Adipocyte (in vitro differentiated cells): ENCODE measurements around the gene THRAP3.
"Not testable (repeated sequence)": the region's sequence is repeated elsewhere in the genome, so short reads cannot be mapped to it uniquely, and the experiment has no call there.

Source experiments
- DNase-seq: peaks from one replicate; pipeline ENCODE4 v3.0.0-alpha.2; 2015; ENCODE audit warnings: low read depth
- H3K27me3 ChIP-seq: replicated peaks from 2 replicates; pipeline ENCODE4 v1.7.0; 2013; ENCODE audit warnings: mild to moderate bottlenecking, low read length, moderate library complexity; ENCODE audit not compliant: control insufficient read depth, insufficient read depth
- H3K36me3 ChIP-seq: 2 replicates; pipeline ENCODE4 v1.7.0; 2013; ENCODE audit warnings: low read length, mild to moderate bottlenecking, moderate library complexity; ENCODE audit not compliant: control insufficient read depth, insufficient read depth, severe bottlenecking
- H3K4me1 ChIP-seq: 2 replicates; pipeline ENCODE4 v1.7.0; 2013; ENCODE audit warnings: mild to moderate bottlenecking, low read length, moderate library complexity; ENCODE audit not compliant: control insufficient read depth, insufficient read depth
- H3K4me3 ChIP-seq: 2 replicates; pipeline ENCODE4 v1.7.0; 2013; ENCODE audit warnings: mild to moderate bottlenecking, low read length, moderate library complexity
- H3K9ac ChIP-seq: 2 replicates; pipeline ENCODE4 v1.7.0; 2013; ENCODE audit warnings: mild to moderate bottlenecking, low read length, moderate library complexity
- H3K9me3 ChIP-seq: 2 replicates; pipeline ENCODE4 v1.7.0; 2013; ENCODE audit warnings: mild to moderate bottlenecking, low read length, moderate library complexity; ENCODE audit not compliant: control insufficient read depth

THRAP3 gene

GRCh38 chr1:36231191-36231590 lies 6.9 kb downstream of the THRAP3 start:
- Histone ChIP-seq H3K4me3 (peak overlapping the region; percentile 27), H3K4me1 (peaks cover 25% of the 10 kb centered on the region), H3K36me3 (peaks cover 70% of the 10 kb centered on the region), H3K9me3 (no peaks in the 10 kb centered on the region), H3K27me3 (no peaks in the 10 kb centered on the region), H3K9ac (peak overlapping the region; percentile 57)
- DNase-seq = peak; percentile 62

GRCh38 chr1:36232212-36233095 lies 8.2 kb downstream of the THRAP3 start:
- peaks cover 69% of the 10 kb centered on the region for H3K36me3 ChIP-seq
- DNase-seq = no peak
- H3K4me1 ChIP-seq = peaks cover 16% of the 10 kb centered on the region
- no peaks in the 10 kb centered on the region for H3K27me3 ChIP-seq
- H3K9ac ChIP-seq = no peak overlapping the region
- no peaks in the 10 kb centered on the region for H3K9me3 ChIP-seq
- no peak overlapping the region for H3K4me3 ChIP-seq

- DNase-seq = no peak
- Histone ChIP-seq H3K9ac (no peak overlapping the region), H3K27me3 (no peaks in the 10 kb centered on the region), H3K4me1 (peaks cover 25% of the 10 kb centered on the region), H3K9me3 (no peaks in the 10 kb centered on the region), H3K4me3 (no peak overlapping the region), H3K36me3 (peaks cover 49% of the 10 kb centered on the region)
These were observed 12.1 kb downstream of the THRAP3 start for GRCh38 chr1:36236302-36236701.

- peaks cover 41% of the 10 kb centered on the region for H3K36me3 ChIP-seq
- no peak overlapping the region for H3K9ac ChIP-seq
- no peak overlapping the region for H3K4me3 ChIP-seq
- peak; percentile 31 for DNase-seq
- no peaks in the 10 kb centered on the region for H3K9me3 ChIP-seq
- H3K4me1 ChIP-seq = peaks cover 19% of the 10 kb centered on the region
- no peaks in the 10 kb centered on the region for H3K27me3 ChIP-seq
These were observed 14.2 kb downstream of the THRAP3 start for GRCh38 chr1:36238433-36238832.

- peak overlapping the region; percentile 1 for H3K9ac ChIP-seq
- no peak overlapping the region for H3K4me3 ChIP-seq
- no peaks in the 10 kb centered on the region for H3K27me3 ChIP-seq
- peaks cover 27% of the 10 kb centered on the region for H3K36me3 ChIP-seq
- peaks cover 29% of the 10 kb centered on the region for H3K4me1 ChIP-seq
- DNase-seq = peak; percentile 21
- no peaks in the 10 kb centered on the region for H3K9me3 ChIP-seq
These were observed 15.8 kb downstream of the THRAP3 start for GRCh38 chr1:36239941-36240637.

- no peaks in the 10 kb centered on the region for H3K27me3 ChIP-seq
- no peaks in the 10 kb centered on the region for H3K9me3 ChIP-seq
- no peak overlapping the region for H3K4me3 ChIP-seq
- peaks cover 59% of the 10 kb centered on the region for H3K4me1 ChIP-seq
- no peaks in the 10 kb centered on the region for H3K36me3 ChIP-seq
- DNase-seq = no peak
- H3K9ac ChIP-seq = peak overlapping the region; percentile 52
These were observed 23.3 kb downstream of the THRAP3 start for GRCh38 chr1:36247538-36247937.

GRCh38 chr1:36248250-36248894 lies 24.1 kb downstream of the THRAP3 start:
- Histone ChIP-seq H3K36me3 (no peaks in the 10 kb centered on the region), H3K4me1 (peaks cover 65% of the 10 kb centered on the region), H3K4me3 (no peak overlapping the region), H3K9ac (peak overlapping the region; percentile 52), H3K27me3 (no peaks in the 10 kb centered on the region), H3K9me3 (no peaks in the 10 kb centered on the region)
- DNase-seq = peak; percentile 91

- H3K4me1 ChIP-seq = peaks cover 66% of the 10 kb centered on the region
- H3K36me3 ChIP-seq = peaks cover 11% of the 10 kb centered on the region
- no peak for DNase-seq
- H3K9me3 ChIP-seq = no peaks in the 10 kb centered on the region
- no peak overlapping the region for H3K9ac ChIP-seq
- no peaks in the 10 kb centered on the region for H3K27me3 ChIP-seq
- no peak overlapping the region for H3K4me3 ChIP-seq
These were observed 27.7 kb downstream of the THRAP3 start for GRCh38 chr1:36251794-36252481.

GRCh38 chr1:36252482-36252824 lies 28.2 kb downstream of the THRAP3 start:
- H3K27me3 ChIP-seq, DNase-seq: not testable (repeated sequence)
- peaks cover 11% of the 10 kb centered on the region for H3K36me3 ChIP-seq

GRCh38 chr1:36253161-36253862 lies 29.1 kb downstream of the THRAP3 start:
- Histone ChIP-seq H3K9me3 (no peaks in the 10 kb centered on the region), H3K27me3 (no peaks in the 10 kb centered on the region), H3K4me3 (no peak overlapping the region), H3K36me3 (peaks cover 11% of the 10 kb centered on the region), H3K9ac (no peak overlapping the region), H3K4me1 (peaks cover 68% of the 10 kb centered on the region)
- no peak for DNase-seq

More at GRCh38 chr1:36252482-36252824, 28.2 kb downstream of the THRAP3 start:
- not testable (repeated sequence) for H3K9me3 ChIP-seq, H3K9ac ChIP-seq, H3K4me3 ChIP-seq
- peaks cover 70% of the 10 kb centered on the region for H3K4me1 ChIP-seq
